Breast epithelium (tissue), 4 donors: ENCODE results near the gene INPP5F. TPM values are rescaled to one million over a fixed set of nuclear protein-coding genes. Genes with fewer than 3 reads are reported as not detected.

ENCODE experiments used
- DNase-seq, 2 donors: peaks; one replicate each; pipeline ENCODE4 v3.0.0-alpha.2; 2019; ENCODE audit warnings: low spot score in 2 of 2
- H3K27ac ChIP-seq, 2 donors: fragments of 200-600 bp; sonication (generic) in 1 of 2; one replicate each; pipeline ENCODE4 v1.5.1; 2016 to 2019; ENCODE audit warnings: mild to moderate bottlenecking in 1 of 2
- H3K27me3 ChIP-seq, 2 donors: fragments of 200-600 bp; sonication (generic) in 1 of 2; one replicate each; pipeline versions ENCODE4 v1.5.1 to v1.6.0; 2017 to 2019; ENCODE audit warnings: control low read depth in 1 of 2, mild to moderate bottlenecking in 1 of 2
- H3K36me3 ChIP-seq: fragments of 200-600 bp; one replicate; pipeline ENCODE4 v1.5.1; 2019
- H3K4me1 ChIP-seq, 2 donors: fragments of 200-600 bp; sonication (generic); one replicate each; pipeline ENCODE4 v1.5.1; 2016 to 2019; ENCODE audit warnings: control low read depth in 1 of 2
- H3K4me3 ChIP-seq, 3 donors: fragments of 200-600 bp; sonication (generic); 1 replicate in 2 of 3; 2 replicates in 1 of 3; pipeline ENCODE4 v1.5.1; 2016 to 2019; ENCODE audit warnings: mild to moderate bottlenecking in 3 of 3, moderate library complexity in 2 of 3
- H3K9me3 ChIP-seq, 2 donors: fragments of 200-600 bp; sonication (generic) in 1 of 2; one replicate each; pipeline ENCODE4 v1.5.1; 2016 to 2019; ENCODE audit warnings: control low read depth in 1 of 2
- CTCF ChIP-seq, 3 donors: fragments of 450-650 bp; IDR thresholded peaks; one replicate each; pipeline ENCODE4 v1.5.1; 2016 to 2017; ENCODE audit warnings: antibody characterized with exemption in 3 of 3, mild to moderate bottlenecking in 3 of 3, moderate library complexity in 3 of 3
- POLR2A ChIP-seq: fragments of 450-650 bp; IDR thresholded peaks from one replicate; pipeline ENCODE4 v1.6.1; 2016; ENCODE audit warnings: antibody characterized with exemption, mild to moderate bottlenecking, moderate library complexity
- POLR2AphosphoS5 ChIP-seq, 3 donors: sonication (generic); formaldehyde crosslinking; IDR thresholded peaks; one replicate each; pipeline ENCODE4 v1.6.1; 2017; ENCODE audit warnings: antibody characterized with exemption in 3 of 3
- intact Hi-C: fragments of 100-400 bp; cut with DNase I; formaldehyde crosslinking; loops from one replicate; pipeline ENCODE4 v1.15.1; 2023; ENCODE audit warnings: low total_unique reads
- total RNA-seq, 3 donors: library from RNA; depleted of rRNA; stranded (reverse); fragments of >200 nt; gene quantifications; one replicate each; pipeline ENCODE4 v1.1.0, GENCODE V29; 2016

The INPP5F gene
- total RNA-seq, 3 donors from 2014 or later, result 13.1 to 15.1 (median 14.6) TPM

DNA sequence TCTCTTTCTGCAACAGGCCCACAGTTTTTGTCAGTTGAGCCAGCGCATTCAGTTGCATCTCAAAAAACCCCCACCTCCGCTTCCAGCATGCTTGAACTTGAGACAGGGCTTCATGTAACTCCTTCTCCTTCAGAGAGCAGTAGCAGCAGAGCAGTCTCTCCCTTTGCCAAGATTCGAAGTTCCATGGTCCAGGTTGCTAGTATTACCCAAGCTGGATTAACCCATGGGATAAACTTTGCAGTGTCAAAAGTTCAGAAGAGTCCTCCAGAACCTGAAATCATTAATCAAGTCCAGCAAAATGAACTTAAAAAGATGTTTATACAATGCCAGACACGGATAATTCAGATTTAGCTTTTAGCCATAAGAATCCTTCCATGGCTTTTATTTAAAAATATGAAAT lies 101.6 kb downstream of the INPP5F start:
- Histone ChIP-seq H3K4me3 (no peak overlapping the region), H3K36me3 (peaks cover 4% of the 10 kb centered on the region), H3K4me1 (no peaks in the 10 kb centered on the region), H3K27ac (no peak overlapping the region), H3K27me3 (no peaks in the 10 kb centered on the region), H3K9me3 (no peaks in the 10 kb centered on the region)
- DNase-seq, result no peak
- intact Hi-C loops, result no loop called here
- TF ChIP-seq POLR2AphosphoS5 (IDR thresholded peaks at IDR 0.05) (no peak), CTCF (IDR thresholded peaks at IDR 0.05) (no peak), POLR2A (no peak)

DNA sequence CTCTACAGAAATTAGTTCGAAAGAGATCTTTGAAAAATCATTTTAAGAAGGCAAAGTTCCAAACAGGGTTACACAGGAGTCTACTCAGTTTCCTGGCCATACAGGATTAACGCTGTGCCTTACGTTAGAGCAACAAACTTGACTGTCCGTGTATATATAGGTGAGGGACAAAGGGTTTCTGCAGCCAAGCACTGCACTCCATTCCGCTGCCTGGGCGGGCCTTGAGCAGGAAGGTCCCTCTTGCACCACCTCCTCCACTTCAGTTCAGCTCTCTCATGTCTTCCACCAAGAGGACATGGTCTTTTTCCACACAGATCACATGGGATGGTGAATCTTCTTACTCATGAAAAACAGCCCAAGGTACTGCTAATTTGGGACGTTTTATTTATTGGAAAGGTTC lies 103.6 kb downstream of the INPP5F start:
- H3K4me1 ChIP-seq, result no peaks in the 10 kb centered on the region
- peaks cover 4% of the 10 kb centered on the region for H3K36me3 ChIP-seq
- intact Hi-C loops, result no loop called here
- no peaks in the 10 kb centered on the region for H3K27me3 ChIP-seq
- H3K27ac ChIP-seq, result no peak overlapping the region
- TF ChIP-seq CTCF (IDR thresholded peaks at IDR 0.05), result no peak
- no peak for TF ChIP-seq POLR2AphosphoS5 (IDR thresholded peaks at IDR 0.05)
- no peak for TF ChIP-seq POLR2A
- no peak overlapping the region for H3K4me3 ChIP-seq
- no peak for DNase-seq
- H3K9me3 ChIP-seq, result no peaks in the 10 kb centered on the region

GRCh38 chr10:119830851-119831250 lies 105.0 kb downstream of the INPP5F start:
- TF ChIP-seq CTCF (IDR thresholded peaks at IDR 0.05) (no peak), POLR2AphosphoS5 (IDR thresholded peaks at IDR 0.05) (no peak), POLR2A (no peak)
- intact Hi-C loops, result no loop called here
- peaks cover 4% of the 10 kb centered on the region for H3K36me3 ChIP-seq
- no peaks in the 10 kb centered on the region for H3K4me1 ChIP-seq
- no peak overlapping the region for H3K4me3 ChIP-seq
- H3K27ac ChIP-seq, result no peak overlapping the region
- no peaks in the 10 kb centered on the region for H3K9me3 ChIP-seq
- no peaks in the 10 kb centered on the region for H3K27me3 ChIP-seq
- DNase-seq, result no peak

GRCh38 chr10:119831656-119832055 lies 105.8 kb downstream of the INPP5F start:
- intact Hi-C loops, result no loop called here
- H3K4me1 ChIP-seq, result no peaks in the 10 kb centered on the region
- no peak for DNase-seq

GRCh38 chr10:119832951-119833350 lies 107.1 kb downstream of the INPP5F start:
- DNase-seq, result no peak
- Histone ChIP-seq H3K4me3 (no peak overlapping the region), H3K36me3 (peaks cover 4% of the 10 kb centered on the region), H3K27me3 (no peaks in the 10 kb centered on the region), H3K27ac (no peak overlapping the region), H3K9me3 (no peaks in the 10 kb centered on the region), H3K4me1 (no peaks in the 10 kb centered on the region)
- TF ChIP-seq POLR2A (no peak), CTCF (IDR thresholded peaks at IDR 0.05) (no peak), POLR2AphosphoS5 (IDR thresholded peaks at IDR 0.05) (no peak)
- intact Hi-C loops, result no loop called here

More at GRCh38 chr10:119831656-119832055, 105.8 kb downstream of the INPP5F start:
- H3K4me3 ChIP-seq, result no peak overlapping the region
- H3K27ac ChIP-seq, result no peak overlapping the region
- H3K36me3 ChIP-seq, result peaks cover 4% of the 10 kb centered on the region
- H3K27me3 ChIP-seq, result no peaks in the 10 kb centered on the region
- H3K9me3 ChIP-seq, result no peaks in the 10 kb centered on the region
- no peak for TF ChIP-seq POLR2A
- TF ChIP-seq POLR2AphosphoS5 (IDR thresholded peaks at IDR 0.05), result no peak
- no peak for TF ChIP-seq CTCF (IDR thresholded peaks at IDR 0.05)
